Osteocyte (in vitro differentiated cells): ENCODE data around the gene MAN1A1. TPM values are rescaled to one million over a fixed set of nuclear protein-coding genes. Genes with fewer than 3 reads are reported as not detected.

Experiments
- DNase-seq: peaks from one replicate; pipeline ENCODE4 v3.0.0; 2021; ENCODE audit warnings: mixed read lengths; ENCODE audit not compliant: unreplicated experiment; ENCODE audit errors: extremely low spot score
- H3K27ac Mint-ChIP-seq: one replicate; pipeline ENCODE4 v1.8.0; 2021; ENCODE audit warnings: mild to moderate bottlenecking, mixed read lengths; ENCODE audit not compliant: unreplicated experiment
- H3K27me3 Mint-ChIP-seq: one replicate; pipeline ENCODE4 v1.8.0; 2021; ENCODE audit warnings: mixed read lengths; ENCODE audit not compliant: unreplicated experiment
- H3K36me3 Mint-ChIP-seq: one replicate; pipeline ENCODE4 v1.8.0; 2021; ENCODE audit warnings: mixed read lengths; ENCODE audit not compliant: unreplicated experiment
- H3K4me1 Mint-ChIP-seq: one replicate; pipeline ENCODE4 v1.8.0; 2021; ENCODE audit warnings: mixed read lengths; ENCODE audit not compliant: unreplicated experiment
- H3K4me3 Mint-ChIP-seq: one replicate; pipeline ENCODE4 v1.8.0; 2021; ENCODE audit warnings: mild to moderate bottlenecking, moderate library complexity, mixed read lengths; ENCODE audit not compliant: unreplicated experiment
- H3K9me3 Mint-ChIP-seq: one replicate; pipeline ENCODE4 v1.8.0; 2021; ENCODE audit warnings: mixed read lengths; ENCODE audit not compliant: unreplicated experiment
- total RNA-seq: library from RNA; stranded (reverse); gene quantifications from 2 replicates; pipeline ENCODE4 v1.2.1, GENCODE V29; 2021
- TF ChIP-seq, protein P1 (sequence below): fragments of 200-600 bp; sonication (generic); IDR thresholded peaks from 2 replicates; pipeline ENCODE4 v1.5.0; 2021; ENCODE audit warnings: antibody characterized with exemption, mild to moderate bottlenecking, moderate library complexity

The MAN1A1 gene
- total RNA-seq, 1 donor from 2014 or later: 7.0 TPM

DNA sequence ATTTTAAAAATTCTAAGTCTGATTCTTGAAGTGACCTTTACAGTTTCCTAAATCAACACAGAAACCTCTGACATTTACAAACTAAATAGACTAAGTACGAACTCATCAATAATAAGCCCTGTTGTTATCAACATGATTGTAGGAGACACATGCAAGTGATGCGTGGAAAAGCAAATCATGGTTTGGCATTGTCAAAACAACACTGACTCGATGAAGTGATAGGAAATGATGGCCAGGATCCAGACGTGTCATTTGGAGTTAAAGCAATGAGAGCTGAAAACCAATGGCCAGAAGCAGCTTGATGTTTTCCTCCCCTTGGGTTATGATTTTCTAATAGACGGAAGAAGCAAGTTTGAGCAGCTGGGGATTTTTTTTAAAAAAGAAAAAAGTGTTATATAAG lies 153.7 kb downstream of the MAN1A1 start:
- TF ChIP-seq, protein P1, sequence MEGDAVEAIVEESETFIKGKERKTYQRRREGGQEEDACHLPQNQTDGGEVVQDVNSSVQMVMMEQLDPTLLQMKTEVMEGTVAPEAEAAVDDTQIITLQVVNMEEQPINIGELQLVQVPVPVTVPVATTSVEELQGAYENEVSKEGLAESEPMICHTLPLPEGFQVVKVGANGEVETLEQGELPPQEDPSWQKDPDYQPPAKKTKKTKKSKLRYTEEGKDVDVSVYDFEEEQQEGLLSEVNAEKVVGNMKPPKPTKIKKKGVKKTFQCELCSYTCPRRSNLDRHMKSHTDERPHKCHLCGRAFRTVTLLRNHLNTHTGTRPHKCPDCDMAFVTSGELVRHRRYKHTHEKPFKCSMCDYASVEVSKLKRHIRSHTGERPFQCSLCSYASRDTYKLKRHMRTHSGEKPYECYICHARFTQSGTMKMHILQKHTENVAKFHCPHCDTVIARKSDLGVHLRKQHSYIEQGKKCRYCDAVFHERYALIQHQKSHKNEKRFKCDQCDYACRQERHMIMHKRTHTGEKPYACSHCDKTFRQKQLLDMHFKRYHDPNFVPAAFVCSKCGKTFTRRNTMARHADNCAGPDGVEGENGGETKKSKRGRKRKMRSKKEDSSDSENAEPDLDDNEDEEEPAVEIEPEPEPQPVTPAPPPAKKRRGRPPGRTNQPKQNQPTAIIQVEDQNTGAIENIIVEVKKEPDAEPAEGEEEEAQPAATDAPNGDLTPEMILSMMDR: no peak
- DNase-seq: no peak
- no peak overlapping the region for H3K27ac Mint-ChIP-seq
- no peak overlapping the region for H3K4me3 Mint-ChIP-seq
- H3K36me3 Mint-ChIP-seq: no peaks in the 10 kb centered on the region
- no peaks in the 10 kb centered on the region for H3K27me3 Mint-ChIP-seq
- H3K9me3 Mint-ChIP-seq: no peaks in the 10 kb centered on the region
- H3K4me1 Mint-ChIP-seq: no peaks in the 10 kb centered on the region

DNA sequence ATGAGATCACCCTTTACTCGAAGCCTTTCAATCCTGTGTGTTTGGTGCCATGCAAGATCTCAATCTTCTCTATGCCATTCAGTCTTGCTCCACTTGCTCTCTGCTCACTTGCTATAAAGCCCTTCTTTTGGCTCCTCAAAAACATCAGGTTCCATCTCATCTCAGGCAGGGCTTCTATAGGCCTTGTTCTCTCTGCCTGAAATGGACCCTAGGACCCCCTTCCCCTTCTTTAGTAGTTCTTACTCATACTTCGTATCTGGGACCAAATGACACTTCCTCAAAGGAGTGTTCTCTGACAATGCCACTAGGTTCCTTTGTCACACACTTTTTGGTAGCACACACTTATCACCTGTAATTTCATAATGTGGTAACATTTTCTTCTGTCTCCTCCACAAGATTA lies 154.4 kb downstream of the MAN1A1 start:
- Mint-ChIP-seq H3K36me3 (no peaks in the 10 kb centered on the region), H3K4me3 (no peak overlapping the region), H3K27ac (no peak overlapping the region)

DNA sequence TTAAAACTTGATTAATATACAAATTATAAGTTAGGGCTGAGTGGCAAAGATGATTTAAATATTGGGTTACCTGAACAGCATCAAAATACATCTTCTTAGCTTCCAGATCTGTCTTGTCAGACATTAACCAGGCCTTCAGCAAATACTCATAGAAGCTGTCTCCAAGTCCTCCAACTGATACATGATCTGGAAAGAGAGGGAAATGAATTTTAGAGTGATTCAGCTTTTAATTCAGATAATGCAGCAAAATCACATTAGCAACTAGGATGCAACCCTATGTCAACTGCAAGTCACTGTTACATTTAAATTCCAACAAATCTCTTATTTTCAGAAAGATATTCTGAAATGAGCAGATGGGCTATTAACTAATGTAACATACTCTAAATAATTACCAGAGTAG lies 155.9 kb downstream of the MAN1A1 start:
- H3K27ac Mint-ChIP-seq: no peak overlapping the region
- TF ChIP-seq, protein P1: no peak
- no peaks in the 10 kb centered on the region for H3K36me3 Mint-ChIP-seq
- H3K4me3 Mint-ChIP-seq: no peak overlapping the region
- H3K9me3 Mint-ChIP-seq: no peaks in the 10 kb centered on the region
- no peak for DNase-seq
- no peaks in the 10 kb centered on the region for H3K27me3 Mint-ChIP-seq
- H3K4me1 Mint-ChIP-seq: no peaks in the 10 kb centered on the region

More for the DNA sequence above, 154.4 kb downstream of the MAN1A1 start:
- TF ChIP-seq, protein P1: no peak
- Mint-ChIP-seq H3K9me3 (no peaks in the 10 kb centered on the region), H3K27me3 (no peaks in the 10 kb centered on the region), H3K4me1 (no peaks in the 10 kb centered on the region)
- DNase-seq: no peak

DNA sequence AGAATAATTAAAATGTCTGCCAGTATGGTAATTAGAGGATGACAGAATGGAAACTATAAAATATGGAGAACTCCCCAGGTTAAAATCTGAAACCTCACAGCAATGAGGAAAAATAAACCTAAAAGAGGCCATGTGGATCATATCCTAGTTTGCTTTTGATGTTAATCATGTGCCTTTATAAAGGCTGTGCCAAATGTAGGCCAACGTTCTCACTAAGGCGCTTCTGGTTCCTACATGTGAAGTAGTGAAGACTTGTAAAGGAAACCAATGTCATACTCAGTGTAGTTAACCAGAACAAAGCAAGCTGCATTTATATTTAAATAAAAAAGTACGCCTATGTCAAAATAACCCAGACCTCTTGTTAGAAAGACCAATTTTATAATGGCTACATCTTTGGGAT lies 157.4 kb downstream of the MAN1A1 start:
- H3K27me3 Mint-ChIP-seq: no peaks in the 10 kb centered on the region
- TF ChIP-seq, protein P1: no peak
- H3K4me1 Mint-ChIP-seq: no peaks in the 10 kb centered on the region
- H3K9me3 Mint-ChIP-seq: no peaks in the 10 kb centered on the region
- no peak overlapping the region for H3K27ac Mint-ChIP-seq
- no peaks in the 10 kb centered on the region for H3K36me3 Mint-ChIP-seq
- no peak overlapping the region for H3K4me3 Mint-ChIP-seq
- DNase-seq: no peak

DNA sequence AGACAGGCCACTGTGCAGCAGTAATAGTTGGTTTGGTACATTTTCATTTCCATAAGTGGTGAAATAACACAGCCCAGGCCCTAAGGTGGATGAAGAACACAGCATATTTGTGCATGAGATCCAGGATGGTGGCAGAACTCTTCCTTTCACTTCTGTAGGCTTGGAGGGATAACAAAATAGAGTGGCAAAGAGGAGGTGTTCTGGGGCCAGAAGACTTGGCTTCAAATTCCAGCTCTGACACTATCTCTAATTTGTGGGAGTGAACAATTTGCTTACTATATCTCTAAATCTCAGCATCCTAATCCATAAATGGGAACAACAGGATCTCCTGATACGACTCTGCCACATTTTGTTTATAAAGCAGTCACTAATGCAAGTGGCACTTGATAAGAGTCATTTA lies 159.4 kb downstream of the MAN1A1 start:
- DNase-seq: no peak
- TF ChIP-seq, protein P1: no peak
- no peaks in the 10 kb centered on the region for H3K9me3 Mint-ChIP-seq
- no peaks in the 10 kb centered on the region for H3K4me1 Mint-ChIP-seq
- no peak overlapping the region for H3K27ac Mint-ChIP-seq
- no peaks in the 10 kb centered on the region for H3K36me3 Mint-ChIP-seq
- no peak overlapping the region for H3K4me3 Mint-ChIP-seq
- H3K27me3 Mint-ChIP-seq: no peaks in the 10 kb centered on the region
